ENCODE results near the gene NFAT5. TPM values are rescaled to one million over a fixed set of nuclear protein-coding genes. Genes with fewer than 3 reads are reported as not detected.
A peak's percentile ranks its signal among the peaks of the same experiment; 100 is the strongest.

Gene NFAT5
- total and polyA plus RNA-seq, 2 donors from 2014 or later: 1.9 to 83.7 TPM

DNA sequence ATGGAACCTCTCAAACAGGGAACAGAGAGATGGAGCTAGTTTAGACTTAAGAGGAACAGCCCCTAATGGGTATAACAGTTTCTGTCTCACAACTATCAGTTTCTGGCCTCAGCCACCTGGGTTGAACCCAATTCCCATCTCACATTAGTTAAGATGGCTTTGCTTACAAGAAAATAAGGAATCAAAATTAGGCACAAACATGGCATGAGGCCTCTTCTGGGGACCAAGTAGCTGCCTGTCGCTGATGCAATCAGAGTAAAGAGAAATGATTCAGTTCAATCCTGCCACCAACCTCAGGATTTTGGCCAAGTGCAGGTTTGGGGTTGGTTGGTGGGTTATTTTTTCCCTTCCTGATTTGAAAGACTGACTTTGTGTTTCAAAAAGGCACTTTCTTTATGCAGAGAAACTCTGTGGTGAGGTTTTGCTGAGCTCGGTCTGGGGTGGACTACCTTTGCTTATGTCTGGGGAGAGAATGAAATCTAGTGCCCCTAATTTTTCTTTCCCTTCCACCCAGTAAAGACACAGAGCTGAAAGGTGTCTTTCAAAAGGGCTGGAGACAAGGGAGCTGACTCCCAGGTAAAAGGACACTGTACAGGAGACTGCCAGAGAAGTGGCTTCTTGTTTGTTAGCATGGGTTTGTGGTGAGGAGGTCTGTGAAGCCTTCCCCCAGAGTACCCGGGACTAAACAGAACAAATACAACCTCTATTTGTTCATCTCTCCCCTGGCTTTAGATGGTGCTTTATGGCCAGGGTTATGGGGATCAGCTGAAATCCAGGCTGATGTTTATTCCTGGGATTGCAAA is 44.8 kb upstream of the NFAT5 start:
- FAIRE-seq: no peak
- no peak overlapping the region for H3K9ac ChIP-seq (ENCODE audit: low read length in 3 of 3)

DNA sequence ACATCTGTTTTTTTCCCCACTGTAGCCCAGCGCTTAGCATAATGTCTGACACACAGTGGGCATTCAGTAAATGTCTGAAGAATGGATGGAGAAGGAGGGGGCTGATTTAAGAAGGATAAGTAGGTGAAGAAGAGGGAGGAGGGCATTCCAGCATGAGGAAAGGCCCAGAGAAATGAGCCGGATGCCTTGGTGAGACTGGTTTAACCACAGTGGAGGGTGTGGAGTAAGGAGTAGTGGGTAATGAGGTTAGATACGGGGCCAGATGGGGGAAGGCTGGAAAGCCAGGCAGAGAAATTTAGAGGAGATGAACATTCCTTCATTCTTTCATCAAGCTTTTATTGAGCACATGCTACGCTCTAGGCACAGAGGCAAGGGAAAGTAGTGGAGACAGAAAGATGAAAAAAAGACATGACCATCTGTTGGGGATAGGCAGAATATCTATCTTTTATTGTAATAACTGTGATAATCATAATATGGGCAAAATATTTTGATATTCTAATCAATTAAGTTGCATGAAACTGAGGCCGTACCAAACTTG is 43.7 kb upstream of the NFAT5 start:
- intact Hi-C loops (cut with DNase I): no loop called here
- FAIRE-seq: no peak

More for the DNA sequence above, 44.8 kb upstream of the NFAT5 start:
- Histone ChIP-seq H3K27me3 (ENCODE audit: control insufficient read depth, insufficient read depth, low read length) (no peaks in the 10 kb centered on the region), H3K9me3 (ENCODE audit: control insufficient read depth in 2 of 3, insufficient read depth in 1 of 3, low read length in 3 of 3) (no peaks in the 10 kb centered on the region), H3K27ac (ENCODE audit: low read depth in 2 of 2, low read length in 2 of 2) (no peak overlapping the region), H3K4me3 (ENCODE audit: low read length in 3 of 3) (no peak overlapping the region), H3K4me1 (ENCODE audit: control insufficient read depth in 2 of 3, insufficient read depth in 2 of 3, low read depth in 1 of 3, low read length in 3 of 3) (no peaks in the 10 kb centered on the region), H3K36me3 (ENCODE audit: control insufficient read depth in 2 of 3, insufficient read depth in 3 of 3, low read length in 3 of 3) (no peaks in the 10 kb centered on the region)
- intact Hi-C loops (cut with DNase I): no loop called here
- DNase-seq: no peak
- TF ChIP-seq, protein P1, sequence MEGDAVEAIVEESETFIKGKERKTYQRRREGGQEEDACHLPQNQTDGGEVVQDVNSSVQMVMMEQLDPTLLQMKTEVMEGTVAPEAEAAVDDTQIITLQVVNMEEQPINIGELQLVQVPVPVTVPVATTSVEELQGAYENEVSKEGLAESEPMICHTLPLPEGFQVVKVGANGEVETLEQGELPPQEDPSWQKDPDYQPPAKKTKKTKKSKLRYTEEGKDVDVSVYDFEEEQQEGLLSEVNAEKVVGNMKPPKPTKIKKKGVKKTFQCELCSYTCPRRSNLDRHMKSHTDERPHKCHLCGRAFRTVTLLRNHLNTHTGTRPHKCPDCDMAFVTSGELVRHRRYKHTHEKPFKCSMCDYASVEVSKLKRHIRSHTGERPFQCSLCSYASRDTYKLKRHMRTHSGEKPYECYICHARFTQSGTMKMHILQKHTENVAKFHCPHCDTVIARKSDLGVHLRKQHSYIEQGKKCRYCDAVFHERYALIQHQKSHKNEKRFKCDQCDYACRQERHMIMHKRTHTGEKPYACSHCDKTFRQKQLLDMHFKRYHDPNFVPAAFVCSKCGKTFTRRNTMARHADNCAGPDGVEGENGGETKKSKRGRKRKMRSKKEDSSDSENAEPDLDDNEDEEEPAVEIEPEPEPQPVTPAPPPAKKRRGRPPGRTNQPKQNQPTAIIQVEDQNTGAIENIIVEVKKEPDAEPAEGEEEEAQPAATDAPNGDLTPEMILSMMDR (IDR thresholded peaks at IDR 0.05; ENCODE audit: borderline replicate concordance, extremely low read depth, insufficient read depth): no peak

DNA sequence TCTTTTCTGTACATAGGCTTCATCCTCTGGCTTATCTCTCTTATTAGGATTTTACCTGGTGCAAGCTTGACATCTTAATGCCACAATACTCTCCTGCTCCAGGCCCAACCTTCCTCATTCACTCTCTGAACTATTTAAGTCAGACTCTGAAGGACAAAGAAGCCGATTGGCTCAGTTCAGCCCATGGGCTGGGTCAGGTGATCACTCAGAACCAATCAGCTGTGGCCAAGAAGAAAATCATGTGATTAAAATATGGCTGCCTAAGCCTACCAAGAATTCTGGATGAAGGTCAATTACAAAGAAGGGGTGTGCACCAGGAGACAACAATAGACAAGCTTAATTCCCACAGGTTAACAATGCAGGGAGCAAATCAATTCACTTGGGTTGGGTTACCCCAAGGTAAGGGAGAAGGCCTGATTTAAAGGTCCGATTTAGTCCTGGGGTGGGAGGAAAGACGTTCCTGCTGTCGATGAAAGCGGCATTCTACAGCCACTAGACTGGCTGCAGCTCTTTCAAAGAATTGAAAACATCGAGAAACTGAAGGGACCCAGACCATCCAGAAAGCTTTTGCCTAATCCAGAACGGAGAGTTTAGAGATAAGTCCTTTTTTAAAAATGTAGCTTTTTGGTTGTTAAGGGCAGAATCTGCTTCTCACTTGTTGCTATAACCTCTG is 42.9 kb upstream of the NFAT5 start:
- no peak overlapping the region for H3K9ac ChIP-seq (ENCODE audit: low read length in 3 of 3)
- intact Hi-C loops (cut with DNase I): no loop called here
- TF ChIP-seq, protein P1 (IDR thresholded peaks at IDR 0.05; ENCODE audit: borderline replicate concordance, extremely low read depth, insufficient read depth): no peak
- FAIRE-seq (no peak), DNase-seq (no peak)
- H3K27ac ChIP-seq (ENCODE audit: low read depth in 2 of 2, low read length in 2 of 2): peak overlapping the region in 1 of 2 donors; percentile 7
- no peaks in the 10 kb centered on the region for H3K9me3 ChIP-seq (ENCODE audit: control insufficient read depth in 2 of 3, insufficient read depth in 1 of 3, low read length in 3 of 3)
- no peak overlapping the region for H3K4me3 ChIP-seq (ENCODE audit: low read length in 3 of 3)
- no peaks in the 10 kb centered on the region for H3K36me3 ChIP-seq (ENCODE audit: control insufficient read depth in 2 of 3, insufficient read depth in 3 of 3, low read length in 3 of 3)
- H3K27me3 ChIP-seq (ENCODE audit: control insufficient read depth, insufficient read depth, low read length): no peaks in the 10 kb centered on the region
- H3K4me1 ChIP-seq (ENCODE audit: control insufficient read depth in 2 of 3, insufficient read depth in 2 of 3, low read depth in 1 of 3, low read length in 3 of 3): peaks cover 0 to 7% (median 6%) of the 10 kb centered on the region in 3 donors

More for the DNA sequence above, 43.7 kb upstream of the NFAT5 start:
- DNase-seq: no peak
- peaks cover 0 to 6% (median 6%) of the 10 kb centered on the region in 3 donors for H3K4me1 ChIP-seq (ENCODE audit: control insufficient read depth in 2 of 3, insufficient read depth in 2 of 3, low read depth in 1 of 3, low read length in 3 of 3)
- H3K36me3 ChIP-seq (ENCODE audit: control insufficient read depth in 2 of 3, insufficient read depth in 3 of 3, low read length in 3 of 3): no peaks in the 10 kb centered on the region
- no peak overlapping the region for H3K27ac ChIP-seq (ENCODE audit: low read depth in 2 of 2, low read length in 2 of 2)
- no peaks in the 10 kb centered on the region for H3K27me3 ChIP-seq (ENCODE audit: control insufficient read depth, insufficient read depth, low read length)
- H3K9ac ChIP-seq (ENCODE audit: low read length in 3 of 3): no peak overlapping the region
- no peak overlapping the region for H3K4me3 ChIP-seq (ENCODE audit: low read length in 3 of 3)
- TF ChIP-seq, protein P1 (IDR thresholded peaks at IDR 0.05; ENCODE audit: borderline replicate concordance, extremely low read depth, insufficient read depth): no peak
- H3K9me3 ChIP-seq (ENCODE audit: control insufficient read depth in 2 of 3, insufficient read depth in 1 of 3, low read length in 3 of 3): no peaks in the 10 kb centered on the region

Measured in kidney (tissue), 14 donors.